ENCODE measurements around the gene PIGQ.
"Not testable (repeated sequence)": the region's sequence is repeated elsewhere in the genome, so short reads cannot be mapped to it uniquely, and the experiment has no call there.

The PIGQ gene

DNA sequence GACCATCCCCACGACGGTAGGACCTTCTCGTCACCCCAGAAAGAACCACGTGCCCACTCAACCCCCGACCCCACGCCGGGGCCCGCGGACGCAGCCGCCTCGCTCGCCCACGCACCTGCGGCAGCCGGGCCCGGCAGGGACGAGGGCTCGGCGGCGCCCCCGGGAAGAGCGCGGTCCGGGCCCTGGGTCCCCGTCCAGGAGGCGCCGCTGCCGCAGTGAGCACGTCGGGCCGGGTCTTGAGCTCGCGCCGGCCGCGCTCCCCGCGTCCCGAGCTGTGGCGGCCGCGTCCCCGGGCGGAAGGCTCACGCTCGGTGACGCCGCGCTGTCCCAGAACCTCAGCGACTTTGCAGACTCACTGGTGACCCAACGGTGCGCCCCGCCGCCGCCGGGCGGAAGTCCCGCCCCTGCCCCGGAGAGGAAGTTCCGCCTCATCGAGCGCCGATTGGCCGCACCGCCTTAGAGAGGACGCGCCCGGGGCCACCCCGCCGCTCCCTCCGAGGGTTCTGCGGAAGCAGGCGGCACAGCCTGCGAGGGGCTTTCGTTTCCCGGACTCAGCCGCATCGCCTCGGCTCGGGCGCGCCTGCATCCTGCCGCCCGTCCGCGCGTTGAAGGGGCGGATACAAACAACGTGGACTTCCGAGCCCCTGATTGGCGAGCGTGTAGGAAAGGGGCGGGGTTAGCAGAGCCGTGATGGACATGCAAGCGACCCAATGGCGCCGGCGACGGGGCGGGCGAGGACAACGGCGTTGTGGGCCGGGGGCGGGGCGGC, 19.3 kb downstream of the PIGQ start:
- DNase-seq = peak; percentile 89

DNA sequence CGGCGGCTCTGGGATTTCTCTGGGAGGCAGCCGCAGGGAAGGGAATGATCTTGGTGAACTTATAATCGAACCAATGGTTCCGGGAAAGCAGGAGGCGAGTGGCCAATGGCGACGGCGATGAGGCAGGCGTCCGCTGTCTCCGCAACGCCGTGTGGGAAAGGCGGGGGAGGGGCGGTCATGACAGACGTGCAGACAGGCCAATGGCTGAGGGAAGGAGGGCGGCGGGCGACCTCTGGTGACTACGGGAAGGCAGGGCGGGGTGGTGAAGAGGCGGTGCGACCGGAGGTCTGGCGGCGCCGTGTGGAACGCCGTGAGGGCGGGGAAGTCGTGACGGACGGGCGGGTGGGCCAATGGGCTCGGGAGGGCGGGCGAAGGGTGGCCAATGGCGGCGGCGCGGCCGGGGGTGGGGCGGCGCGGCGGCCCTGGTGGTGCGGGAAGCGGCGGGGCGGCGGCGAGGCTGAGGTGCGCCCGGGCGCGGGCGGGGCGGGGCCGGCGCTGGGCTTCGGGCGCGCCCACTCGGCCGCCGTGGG, 20.0 kb downstream of the PIGQ start, which contains the start of gene RAB40C:
TSS of gene RAB40C (plus strand) at position 409 of the 530 bp plus-strand sequence. CDS start 226 bp downstream, outside the sequence.
- DNase-seq = peak; percentile 96

DNA sequence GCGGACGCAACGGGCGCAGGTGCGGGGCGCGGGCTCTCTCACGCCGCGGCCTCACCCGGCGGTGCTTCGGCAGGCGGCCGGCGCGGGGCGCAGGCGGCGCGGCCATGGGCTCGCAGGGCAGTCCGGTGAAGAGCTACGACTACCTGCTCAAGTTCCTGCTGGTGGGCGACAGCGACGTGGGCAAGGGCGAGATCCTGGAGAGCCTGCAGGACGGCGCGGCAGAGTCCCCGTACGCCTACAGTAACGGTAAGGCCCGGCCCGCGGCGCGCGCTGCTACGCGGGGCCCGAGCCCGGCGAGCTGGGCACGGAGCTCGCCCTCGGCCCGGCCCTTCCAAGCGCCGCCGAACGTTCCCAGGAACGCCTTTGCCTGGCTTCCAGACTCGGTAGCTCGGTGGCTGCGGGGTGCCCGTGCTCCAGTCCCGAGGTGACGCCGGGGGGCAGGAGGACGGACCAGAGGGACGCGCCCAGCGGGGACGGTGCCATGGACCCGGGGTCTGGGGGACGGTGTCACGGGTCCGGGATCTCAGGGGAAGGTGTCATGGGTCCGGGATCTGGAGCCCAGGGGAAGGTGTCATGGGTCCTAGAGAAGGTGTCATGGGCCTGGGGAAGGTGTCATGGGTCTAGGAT, 20.5 kb downstream of the PIGQ start:
- DNase-seq = no peak

DNA sequence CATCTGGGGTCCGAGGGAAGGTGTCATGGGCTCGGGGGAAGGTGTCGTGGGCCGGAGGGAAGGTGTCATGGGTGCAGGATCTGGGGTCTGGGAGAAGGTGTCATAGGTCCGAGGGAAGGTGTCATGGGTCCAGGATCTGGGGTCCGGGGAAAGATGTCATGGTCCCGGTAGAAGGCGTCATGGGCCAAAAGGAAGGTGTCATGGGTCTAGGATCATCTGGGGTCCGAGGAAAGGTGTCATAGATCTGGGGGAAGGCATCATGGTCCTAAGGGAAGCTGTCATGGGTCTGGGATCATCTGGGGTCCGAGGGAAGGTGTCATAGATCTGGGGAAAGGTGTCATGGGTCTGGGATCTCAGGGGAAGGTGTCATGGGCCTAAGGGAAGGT, 21.0 kb downstream of the PIGQ start:
- no peak for DNase-seq

DNA sequence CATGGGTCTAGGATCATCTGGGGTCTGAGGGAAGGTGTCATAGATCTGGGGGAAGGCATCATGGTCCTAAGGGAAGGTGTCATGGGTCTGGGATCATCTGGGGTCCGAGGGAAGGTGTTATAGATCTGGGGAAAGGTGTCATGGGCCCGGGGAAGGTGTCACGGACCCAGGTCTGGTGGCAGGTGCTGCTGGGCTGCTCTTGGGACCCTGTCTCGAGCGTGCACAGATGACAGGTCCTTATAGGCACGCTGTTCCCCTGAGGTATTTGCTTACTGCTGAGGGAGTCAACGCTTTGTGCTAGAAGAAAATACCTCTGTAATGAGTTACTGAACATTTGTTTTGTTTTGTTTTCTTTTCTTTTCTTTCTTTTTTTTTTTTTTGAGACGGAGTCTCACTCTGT, 21.5 kb downstream of the PIGQ start:
- DNase-seq = no peak

DNA sequence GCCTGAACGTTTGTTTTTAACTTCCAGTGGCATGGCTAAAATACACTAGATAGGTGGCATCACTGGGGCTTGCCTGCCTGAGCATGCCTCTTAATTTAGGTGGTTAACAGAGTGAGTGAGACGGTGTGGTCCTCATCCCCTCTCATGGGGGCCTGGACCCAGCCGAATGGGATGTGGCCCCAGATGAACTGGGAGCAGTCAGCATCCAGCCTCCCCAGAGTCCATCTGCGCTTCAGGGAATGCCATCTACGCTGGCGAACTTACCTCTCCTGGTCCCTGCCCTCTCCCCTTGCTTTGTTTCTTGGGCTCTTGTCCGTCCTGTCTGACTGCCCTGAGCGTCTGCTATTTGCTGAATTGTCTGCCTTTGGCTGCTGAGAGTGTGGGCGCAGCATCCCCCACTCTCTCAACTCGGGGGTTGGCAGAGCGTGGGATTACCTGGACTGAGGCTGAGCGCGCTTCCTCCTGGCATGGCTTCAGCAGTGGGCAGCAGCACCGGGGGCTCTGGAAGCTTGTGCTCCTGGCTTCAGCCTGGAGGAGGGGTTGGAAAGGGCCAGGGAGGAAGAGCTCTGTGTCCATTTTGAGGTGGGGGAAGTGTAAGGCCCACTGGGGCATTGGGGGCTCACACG, 22.2 kb downstream of the PIGQ start:
- DNase-seq = no peak

DNA sequence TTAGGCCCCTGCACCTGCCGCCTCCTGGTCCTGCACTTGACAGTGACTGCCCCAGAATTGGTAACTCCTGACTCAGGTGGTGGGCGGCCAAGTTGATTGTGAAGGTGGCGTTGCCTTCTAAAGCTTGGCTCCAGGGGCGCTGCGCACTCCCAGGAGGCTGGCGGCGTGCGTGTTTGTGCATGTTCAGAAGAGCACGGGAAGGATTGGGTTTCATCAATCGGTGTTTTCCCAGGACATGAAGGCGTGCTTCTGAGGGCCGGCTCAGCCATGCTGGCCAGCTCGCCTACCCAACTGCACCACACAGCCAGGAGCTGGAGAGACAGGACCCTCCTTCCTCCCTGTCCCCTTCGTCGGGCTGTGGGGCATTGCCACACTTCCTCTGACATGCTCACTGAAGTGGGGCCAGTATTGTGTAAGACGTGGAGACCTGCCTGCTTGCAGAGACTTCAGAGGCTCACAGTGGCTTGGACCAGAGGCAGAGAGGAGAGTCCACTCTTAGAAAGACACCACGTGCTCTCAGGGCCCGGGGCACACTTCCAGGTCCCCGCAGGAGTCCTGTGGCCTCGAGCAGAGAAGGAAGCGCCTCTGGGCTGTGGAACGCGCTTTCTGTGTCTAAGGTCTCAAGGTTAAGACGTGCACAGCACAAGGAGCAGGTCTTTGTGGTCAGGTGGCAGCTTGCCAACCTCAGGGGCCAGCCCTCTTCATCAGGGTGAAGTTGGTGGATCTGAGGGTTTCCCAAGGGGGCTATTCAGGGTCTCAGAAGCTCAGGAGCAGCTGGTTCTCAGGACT, 22.9 kb downstream of the PIGQ start:
- peak; percentile 82 for DNase-seq

DNA sequence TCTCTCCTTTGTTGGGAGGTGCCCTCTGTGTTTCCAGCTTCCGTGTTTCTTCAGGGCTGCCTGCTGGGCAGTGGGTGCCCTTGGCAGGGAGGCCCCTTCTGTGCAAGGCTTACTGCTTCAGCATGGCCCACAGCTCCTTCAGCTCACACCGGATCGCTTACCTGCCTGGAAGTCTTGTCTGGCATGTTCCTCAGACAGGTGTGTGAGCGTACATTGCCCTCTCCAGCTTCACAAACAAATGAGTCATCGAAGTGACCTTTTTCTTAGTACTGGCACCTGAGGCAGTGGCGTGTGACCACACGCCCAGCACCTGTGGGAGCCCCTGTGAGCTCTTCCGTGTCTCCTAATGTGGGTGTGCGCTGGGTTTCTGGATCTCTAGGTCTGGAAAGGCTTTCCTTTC, 23.6 kb downstream of the PIGQ start:
- peak; percentile 91 for DNase-seq

DNA sequence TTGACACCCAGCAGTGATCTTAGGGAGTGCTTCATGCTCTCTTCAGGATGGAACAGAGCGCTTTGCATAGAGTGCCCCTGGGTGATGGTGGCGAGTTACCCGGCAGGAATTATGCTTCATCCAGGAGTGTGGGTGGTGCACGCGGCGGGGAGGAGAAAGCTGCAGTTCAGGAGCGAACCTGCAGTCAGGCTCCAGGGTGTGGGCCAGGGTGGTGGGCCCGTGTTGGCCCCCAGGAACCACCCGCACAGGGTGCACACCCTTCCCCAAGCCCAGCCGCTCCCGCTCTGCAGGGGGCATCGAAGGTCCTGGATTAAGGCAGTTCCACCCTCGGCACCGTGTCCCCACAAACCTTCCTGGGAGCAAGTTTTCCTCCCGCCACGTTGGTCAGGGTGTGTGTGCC, 24.0 kb downstream of the PIGQ start:
- no peak for DNase-seq

DNA sequence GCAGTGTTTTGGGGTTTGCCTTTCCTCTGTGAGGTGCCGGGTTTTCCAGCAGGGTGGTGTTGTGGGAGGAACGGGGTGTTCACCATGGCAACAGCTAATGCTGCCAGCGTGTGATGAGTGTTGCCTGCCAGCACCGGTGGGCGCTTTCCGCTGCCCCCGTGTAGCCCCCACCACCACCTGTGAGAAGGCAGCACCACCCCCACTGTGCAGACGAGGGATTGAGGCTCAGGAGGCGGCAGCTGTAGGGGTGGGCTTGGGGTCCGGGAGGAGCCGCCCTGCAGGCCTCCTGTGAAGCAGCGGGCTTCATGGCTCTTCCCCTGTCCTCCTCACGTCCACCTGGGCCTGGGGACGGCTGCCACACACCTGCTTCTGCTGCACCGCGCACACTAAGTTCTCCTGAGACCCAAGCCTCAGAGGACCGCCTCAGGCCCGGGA, 25.3 kb downstream of the PIGQ start:
- no peak for DNase-seq

DNA sequence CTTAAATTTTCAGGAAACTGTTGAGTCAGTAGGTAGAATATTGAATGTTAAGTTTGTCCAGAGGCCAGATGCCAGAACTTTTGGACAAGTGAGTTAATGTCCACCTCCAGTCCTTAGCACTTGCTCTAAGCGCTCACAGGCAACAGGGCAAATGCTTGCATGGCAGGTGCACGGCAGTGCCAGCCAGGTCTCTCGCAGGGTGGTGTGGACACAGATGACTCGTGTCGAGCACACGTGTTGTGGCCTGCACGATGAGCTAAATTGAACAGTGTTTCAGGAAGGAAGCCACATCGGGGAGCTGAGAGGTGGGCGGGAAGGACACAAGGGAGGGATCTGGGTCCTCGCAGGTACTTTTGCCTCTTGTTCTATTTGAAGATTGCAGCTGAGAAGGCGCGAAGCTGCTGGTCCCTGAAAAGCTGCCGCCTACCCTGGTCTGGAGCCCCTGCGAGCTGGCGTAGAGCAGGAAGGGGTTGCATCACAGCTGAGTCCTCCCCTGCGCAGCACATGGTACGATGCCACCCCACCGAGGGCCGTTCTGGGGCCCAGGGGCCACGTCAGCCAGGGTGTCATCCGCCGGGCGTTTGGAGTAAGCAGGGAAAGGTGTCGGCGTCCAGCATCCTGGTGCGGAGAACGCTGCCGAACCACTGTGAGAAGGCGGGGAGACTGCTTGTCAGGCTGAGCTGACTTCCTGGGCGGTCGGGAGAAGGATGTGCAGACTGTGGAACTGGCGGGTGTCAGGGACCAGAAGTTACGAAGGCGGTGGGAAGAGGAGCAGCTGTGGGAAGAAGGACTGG, 26.4 kb downstream of the PIGQ start:
- no peak for DNase-seq

DNA sequence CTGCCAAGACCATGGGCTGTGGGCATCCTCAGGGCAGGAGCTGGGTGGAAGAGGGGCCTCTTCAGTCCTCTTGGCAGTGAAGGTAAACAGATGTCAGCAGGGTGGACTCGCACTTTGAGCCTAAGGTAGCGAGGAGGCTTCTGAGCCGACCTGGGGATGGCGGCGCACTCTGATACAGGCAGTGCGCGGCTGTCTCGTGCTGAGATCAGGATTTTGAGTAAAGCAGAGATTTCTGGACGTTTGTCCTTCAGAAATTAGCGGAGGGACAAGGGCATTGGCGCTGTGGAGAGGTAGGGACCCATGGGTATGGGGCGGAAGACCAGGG, 26.9 kb downstream of the PIGQ start:
- no peak for DNase-seq

DNA sequence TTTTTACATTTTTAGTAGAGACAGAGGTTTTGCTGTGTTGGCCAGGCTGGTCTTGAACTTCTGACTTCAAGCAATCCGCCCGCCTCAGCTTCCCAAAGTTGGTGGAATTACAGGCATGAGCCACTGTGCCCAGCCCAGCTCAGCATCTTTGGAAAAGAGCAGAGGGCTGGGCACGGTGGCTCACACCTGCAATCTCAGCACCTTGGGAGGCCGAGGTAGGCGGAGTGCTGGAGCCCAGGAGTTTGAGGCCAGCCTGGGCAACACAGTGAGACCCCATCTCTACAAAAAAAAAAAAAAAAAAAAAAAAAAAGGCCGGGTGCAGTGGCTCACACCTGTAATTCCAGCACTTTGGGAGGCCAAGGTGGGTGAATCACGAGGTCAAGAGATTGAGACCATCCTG, 27.9 kb downstream of the PIGQ start:
- not testable (repeated sequence) for DNase-seq

DNA sequence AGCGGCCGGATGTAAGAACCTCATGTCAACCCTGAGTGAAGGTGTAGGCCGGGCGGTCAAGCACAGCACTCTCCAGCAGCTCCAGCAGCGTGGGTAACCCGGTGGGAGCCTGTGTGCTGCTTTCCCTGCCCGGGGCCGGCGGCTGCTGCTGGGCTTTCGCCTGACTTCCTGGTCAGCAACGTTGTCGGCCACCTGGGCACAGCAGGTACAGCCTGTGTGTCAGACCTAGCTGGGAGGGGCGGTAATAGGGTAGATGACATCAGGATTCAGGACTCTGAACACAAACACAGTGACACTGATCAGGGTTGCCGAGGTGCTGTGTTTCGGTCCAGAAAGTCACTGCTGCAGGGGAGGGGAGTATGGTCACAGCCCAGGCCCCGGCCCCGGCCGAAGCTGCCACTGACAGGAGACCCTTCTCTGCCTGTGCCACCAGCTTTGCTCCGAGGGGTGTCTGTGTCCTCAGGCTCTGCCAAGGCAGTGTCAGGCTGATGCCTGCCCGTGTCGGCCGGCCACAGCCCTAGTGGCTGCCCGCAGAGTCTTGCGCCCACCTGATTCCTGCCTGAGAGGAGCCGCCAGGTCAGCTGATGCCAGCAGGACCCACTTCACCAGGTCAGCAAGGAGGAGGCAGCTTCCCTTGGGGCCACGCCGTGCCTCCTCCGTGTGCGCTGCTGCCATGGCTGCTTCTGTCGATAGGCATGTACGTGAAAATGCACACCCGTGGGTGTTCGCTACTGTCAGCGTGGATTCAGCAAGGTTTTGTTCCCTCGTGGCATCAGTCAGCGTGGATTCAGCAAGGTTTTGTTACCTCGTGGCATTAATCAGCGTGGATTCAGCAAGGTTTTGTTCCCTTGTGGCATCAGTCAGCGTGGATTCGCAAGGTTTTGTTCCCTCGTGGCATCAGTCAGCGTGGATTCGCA, 29.3 kb downstream of the PIGQ start:
- no peak for DNase-seq

DNA sequence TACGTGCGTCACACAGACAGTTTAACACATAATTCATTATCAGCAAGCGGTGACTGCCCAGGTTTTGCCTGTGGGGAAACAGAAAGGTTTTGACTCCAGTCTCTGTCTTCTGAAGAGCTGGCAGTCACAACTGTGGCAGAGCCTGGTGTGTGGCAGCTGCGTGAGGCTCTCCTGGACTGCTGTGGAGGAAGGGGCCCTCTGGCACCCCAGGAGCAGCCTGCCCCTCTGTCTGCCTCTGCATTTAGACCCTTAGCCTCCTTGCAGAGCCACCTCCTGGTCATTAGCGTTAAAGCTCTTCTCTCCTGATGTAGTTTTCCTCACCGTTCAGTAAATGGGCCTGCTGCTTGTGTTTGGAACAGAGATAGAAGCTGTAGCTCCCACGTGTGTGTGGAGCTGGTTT, 31.0 kb downstream of the PIGQ start:
- no peak for DNase-seq

DNA sequence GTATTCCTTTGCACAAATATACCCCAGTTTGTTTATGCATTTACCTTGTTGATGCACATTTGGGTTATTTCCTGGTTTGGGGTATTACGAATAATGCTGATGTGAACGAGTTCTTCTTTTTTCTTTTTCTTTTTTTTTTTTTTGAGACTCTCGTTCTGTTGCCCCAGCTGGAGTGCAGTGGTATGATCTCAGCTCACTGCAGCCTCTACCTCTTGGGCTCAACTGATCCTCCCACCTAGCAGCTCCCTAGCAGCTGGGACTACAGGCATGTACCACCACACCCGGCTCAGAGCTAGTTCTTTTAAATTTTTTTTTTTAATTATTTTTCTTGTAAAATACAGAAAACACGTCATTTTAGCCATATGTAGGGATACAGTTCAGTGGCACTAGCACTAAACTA, 34.2 kb downstream of the PIGQ start:
- no peak for DNase-seq

DNA sequence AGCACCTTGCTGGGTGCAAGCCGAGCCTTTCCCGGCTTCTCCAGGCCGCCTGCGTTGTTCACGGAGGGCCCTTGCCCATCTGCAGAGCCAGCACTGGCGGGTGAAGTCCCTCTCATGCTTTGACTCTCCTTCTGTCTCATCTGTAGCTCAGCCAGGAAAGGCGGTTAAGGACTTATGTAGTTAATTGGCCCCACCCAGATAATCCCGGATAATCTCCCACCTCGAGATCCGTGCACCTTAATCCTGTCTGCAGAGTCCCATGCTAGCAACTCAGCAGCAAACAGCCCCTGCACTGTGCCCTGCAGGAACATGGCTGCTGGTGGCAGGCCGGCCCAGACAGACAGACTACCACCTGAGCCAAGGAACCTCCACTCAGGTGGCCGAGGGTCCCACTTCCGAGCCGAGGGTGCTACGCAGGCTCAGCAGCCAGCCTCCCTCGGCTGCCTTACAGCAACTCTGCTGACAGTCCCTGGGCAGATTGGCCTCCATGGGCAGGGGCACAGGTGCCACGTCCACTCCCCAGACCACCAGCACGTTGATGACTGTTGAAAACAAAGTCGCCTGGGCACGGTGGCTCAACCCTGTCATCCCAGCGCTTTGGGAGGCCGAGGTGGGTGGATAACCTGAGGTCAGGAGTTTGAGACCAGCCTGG, 37.0 kb downstream of the PIGQ start:
- no peak for DNase-seq

DNA sequence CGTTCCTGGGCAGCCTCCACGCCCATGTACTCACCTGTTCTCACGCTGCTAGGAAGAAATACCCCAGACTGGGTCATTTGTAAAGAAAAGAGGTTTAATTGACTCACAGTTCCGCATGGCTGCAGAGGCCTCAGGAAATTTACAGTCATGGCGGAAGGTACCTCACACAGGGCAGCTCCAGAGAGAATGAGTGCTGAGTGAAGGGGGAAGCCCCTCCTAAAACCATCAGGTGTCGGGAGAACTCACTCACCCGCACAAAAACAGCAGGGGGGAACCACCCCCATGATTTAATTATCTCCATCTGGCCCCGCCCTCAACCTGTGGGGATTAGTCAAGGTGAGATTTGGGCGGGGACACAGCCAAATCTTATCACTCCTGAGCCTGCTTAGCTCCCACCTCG, 38.3 kb downstream of the PIGQ start:
- no peak for DNase-seq

DNA sequence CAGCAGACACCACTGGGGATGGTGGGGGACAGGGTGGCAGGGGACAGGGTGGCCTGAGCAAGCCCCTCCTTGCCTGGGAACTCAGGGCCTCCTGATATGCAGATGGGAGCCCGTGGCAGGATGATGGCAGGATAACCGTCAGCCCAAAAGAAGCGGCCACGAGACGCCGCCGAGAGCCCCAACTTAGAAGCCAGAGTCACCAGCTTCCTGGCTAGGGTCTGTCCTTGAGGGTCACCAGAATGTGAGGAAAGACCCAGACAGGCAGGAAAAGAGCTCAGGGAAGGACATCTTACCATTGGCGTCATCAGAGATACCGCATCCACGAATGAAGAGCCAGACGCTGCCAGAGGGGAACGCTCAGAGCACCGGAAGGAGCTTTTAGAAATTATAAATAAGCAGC, 39.5 kb downstream of the PIGQ start:
- no peak for DNase-seq

DNA sequence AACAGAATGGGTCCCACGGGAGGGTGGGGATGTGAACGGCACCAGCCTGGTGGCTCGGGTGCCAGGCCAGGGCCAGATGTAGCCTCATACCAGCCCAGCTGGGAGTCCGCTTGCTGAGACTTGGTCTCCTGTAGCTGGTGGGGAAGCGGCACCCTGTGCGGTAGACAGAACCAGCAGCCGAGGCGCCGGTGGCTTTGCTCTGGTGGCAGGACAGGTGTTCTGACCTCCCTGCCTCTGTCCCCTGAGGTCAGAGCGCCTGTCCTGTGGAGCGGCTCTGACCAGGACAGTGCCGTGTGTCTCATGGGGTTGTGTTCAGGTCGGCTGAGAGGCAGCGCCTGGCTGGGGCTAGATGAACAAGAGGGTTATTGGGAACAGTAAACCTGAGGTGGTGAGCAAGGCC, 40.2 kb downstream of the PIGQ start:
- DNase-seq = no peak
